Stomach smooth muscle (tissue), 2 donors: Measurements from ENCODE around the gene RAE1.

Experiments used
- H3K27ac ChIP-seq: one replicate; pipeline ENCODE4 v1.7.0; 2013; ENCODE audit warnings: mild to moderate bottlenecking, low read length, inconsistent platforms
- H3K27me3 ChIP-seq, 2 donors: one replicate each; pipeline ENCODE4 v1.7.0; 2013; ENCODE audit warnings: low read length in 2 of 2; ENCODE audit not compliant: insufficient read depth in 2 of 2, control insufficient read depth in 1 of 2
- H3K36me3 ChIP-seq, 2 donors: one replicate each; pipeline ENCODE4 v1.7.0; 2013; ENCODE audit warnings: low read length in 2 of 2; ENCODE audit not compliant: control insufficient read depth in 2 of 2, insufficient read depth in 2 of 2
- H3K4me1 ChIP-seq: one replicate; pipeline ENCODE4 v1.7.0; 2013; ENCODE audit warnings: low read length; ENCODE audit not compliant: control insufficient read depth, insufficient read depth
- H3K4me3 ChIP-seq, 2 donors: one replicate each; pipeline ENCODE4 v1.7.0; 2013; ENCODE audit warnings: low read length in 2 of 2
- H3K9ac ChIP-seq, 2 donors: one replicate each; pipeline ENCODE4 v1.7.0; 2013; ENCODE audit warnings: low read length in 2 of 2, mild to moderate bottlenecking in 1 of 2
- H3K9me3 ChIP-seq, 2 donors: one replicate each; pipeline ENCODE4 v1.7.0; 2013; ENCODE audit warnings: low read length in 2 of 2; ENCODE audit not compliant: control insufficient read depth in 2 of 2
- donor health status: healthy.
- donor health status: Pancreatic carcinoma.

Gene RAE1

GRCh38 chr20:57315976-57316480 is 35.0 kb upstream of the RAE1 start:
- H3K9me3 ChIP-seq: no peaks in the 10 kb centered on the region
- peaks cover 3 to 6% of the 10 kb centered on the region in 2 donors for H3K27me3 ChIP-seq
- H3K27ac ChIP-seq: no peak overlapping the region
- H3K9ac ChIP-seq: no peak overlapping the region
- no peak overlapping the region for H3K4me3 ChIP-seq
- H3K4me1 ChIP-seq: no peaks in the 10 kb centered on the region
- no peaks in the 10 kb centered on the region for H3K36me3 ChIP-seq

- no peaks in the 10 kb centered on the region for H3K36me3 ChIP-seq
- H3K27ac ChIP-seq: no peak overlapping the region
- H3K9ac ChIP-seq: no peak overlapping the region
- H3K4me3 ChIP-seq: no peak overlapping the region
- H3K4me1 ChIP-seq: no peaks in the 10 kb centered on the region
- no peaks in the 10 kb centered on the region for H3K9me3 ChIP-seq
- peaks cover 5 to 12% of the 10 kb centered on the region in 2 donors for H3K27me3 ChIP-seq
Measured at GRCh38 chr20:57316795-57317201, 34.3 kb upstream of the RAE1 start.

- H3K27ac ChIP-seq: no peak overlapping the region
- no peak overlapping the region for H3K9ac ChIP-seq
- no peaks in the 10 kb centered on the region for H3K4me1 ChIP-seq
- no peaks in the 10 kb centered on the region for H3K36me3 ChIP-seq
- H3K9me3 ChIP-seq: no peaks in the 10 kb centered on the region
- H3K4me3 ChIP-seq: no peak overlapping the region
- H3K27me3 ChIP-seq: peaks cover 9 to 13% of the 10 kb centered on the region in 2 donors
Measured at GRCh38 chr20:57317316-57317788, 33.7 kb upstream of the RAE1 start.

GRCh38 chr20:57317789-57318371 is 33.2 kb upstream of the RAE1 start:
- H3K9me3 ChIP-seq: no peaks in the 10 kb centered on the region
- H3K4me3 ChIP-seq: no peak overlapping the region
- H3K9ac ChIP-seq: no peak overlapping the region
- H3K27ac ChIP-seq: no peak overlapping the region
- no peaks in the 10 kb centered on the region for H3K36me3 ChIP-seq
- H3K27me3 ChIP-seq: peaks cover 9 to 11% of the 10 kb centered on the region in 2 donors
- H3K4me1 ChIP-seq: no peaks in the 10 kb centered on the region

GRCh38 chr20:57319584-57319983 is 31.5 kb upstream of the RAE1 start:
- Histone ChIP-seq H3K4me1 (no peaks in the 10 kb centered on the region), H3K27ac (no peak overlapping the region), H3K36me3 (no peaks in the 10 kb centered on the region), H3K4me3 (no peak overlapping the region), H3K9me3 (no peaks in the 10 kb centered on the region), H3K27me3 (peaks cover 6 to 9% of the 10 kb centered on the region in 2 donors), H3K9ac (no peak overlapping the region)

GRCh38 chr20:57320358-57320757 is 30.7 kb upstream of the RAE1 start:
- Histone ChIP-seq H3K27ac (no peak overlapping the region), H3K4me3 (no peak overlapping the region), H3K27me3 (peaks cover 6 to 9% of the 10 kb centered on the region in 2 donors), H3K4me1 (no peaks in the 10 kb centered on the region), H3K9ac (no peak overlapping the region), H3K9me3 (no peaks in the 10 kb centered on the region), H3K36me3 (no peaks in the 10 kb centered on the region)

GRCh38 chr20:57321142-57321541 is 29.9 kb upstream of the RAE1 start:
- Histone ChIP-seq H3K27me3 (peaks cover 6 to 9% of the 10 kb centered on the region in 2 donors), H3K9ac (no peak overlapping the region), H3K4me1 (no peaks in the 10 kb centered on the region), H3K4me3 (no peak overlapping the region), H3K9me3 (no peaks in the 10 kb centered on the region), H3K36me3 (no peaks in the 10 kb centered on the region), H3K27ac (no peak overlapping the region)

- Histone ChIP-seq H3K27ac (no peak overlapping the region), H3K27me3 (peaks cover 6 to 9% of the 10 kb centered on the region in 2 donors), H3K9me3 (no peaks in the 10 kb centered on the region), H3K4me3 (no peak overlapping the region), H3K9ac (no peak overlapping the region), H3K36me3 (no peaks in the 10 kb centered on the region), H3K4me1 (no peaks in the 10 kb centered on the region)
Measured at GRCh38 chr20:57322476-57322875, 28.6 kb upstream of the RAE1 start.

GRCh38 chr20:57323034-57323433 is 28.0 kb upstream of the RAE1 start:
- H3K4me1 ChIP-seq: no peaks in the 10 kb centered on the region
- no peaks in the 10 kb centered on the region for H3K9me3 ChIP-seq
- no peaks in the 10 kb centered on the region for H3K36me3 ChIP-seq
- no peak overlapping the region for H3K27ac ChIP-seq
- peaks cover 6 to 9% of the 10 kb centered on the region in 2 donors for H3K27me3 ChIP-seq
- no peak overlapping the region for H3K9ac ChIP-seq
- no peak overlapping the region for H3K4me3 ChIP-seq

GRCh38 chr20:57325632-57326356 is 25.3 kb upstream of the RAE1 start:
- Histone ChIP-seq H3K4me1 (no peaks in the 10 kb centered on the region), H3K36me3 (no peaks in the 10 kb centered on the region), H3K9me3 (no peaks in the 10 kb centered on the region), H3K27me3 (peaks cover 14 to 17% of the 10 kb centered on the region in 2 donors), H3K27ac (no peak overlapping the region), H3K4me3 (no peak overlapping the region), H3K9ac (no peak overlapping the region)
